Tibial nerve (tissue), 3 donors: ENCODE results near the gene DCAF15.

ENCODE experiments used
- CTCF ChIP-seq, 5 experiments: fragments of 200-600 bp in 3 of 5; fragments of 450-650 bp in 2 of 5; sonication (generic) in 3 of 5; IDR thresholded peaks; one replicate each; pipeline ENCODE4 v1.5.1; 2016 to 2019; ENCODE audit warnings: antibody characterized with exemption in 5 of 5, mild to moderate bottlenecking in 3 of 5, moderate library complexity in 2 of 5
- POLR2A ChIP-seq, 2 donors: fragments of 450-650 bp; IDR thresholded peaks; one replicate each; pipeline ENCODE4 v1.6.1; 2017; ENCODE audit warnings: antibody characterized with exemption in 2 of 2, mild to moderate bottlenecking in 2 of 2, moderate library complexity in 2 of 2

- TF ChIP-seq CTCF (IDR thresholded peaks at IDR 0.05) (no peak), POLR2A (IDR thresholded peaks at IDR 0.05) (no peak)
Measured at GRCh38 chr19:13989487-13989886, 37.2 kb downstream of the DCAF15 start.
